GM21723 (cell line): ENCODE data around the gene FGFR3.
"Not testable (repeated sequence)": the region's sequence is repeated elsewhere in the genome, so short reads cannot be mapped to it uniquely, and the experiment has no call there.

Experiments used
- ATAC-seq: cut with Tn5 transposase; IDR thresholded peaks from one replicate; pipeline ENCODE4 v1.9.1; 2021; ENCODE audit warnings: mild to moderate bottlenecking, moderate library complexity; ENCODE audit not compliant: unreplicated experiment

FGFR3 gene

GRCh38 chr4:1815096-1815996 is 22.3 kb downstream of the FGFR3 start:
- no peak for ATAC-seq

DNA sequence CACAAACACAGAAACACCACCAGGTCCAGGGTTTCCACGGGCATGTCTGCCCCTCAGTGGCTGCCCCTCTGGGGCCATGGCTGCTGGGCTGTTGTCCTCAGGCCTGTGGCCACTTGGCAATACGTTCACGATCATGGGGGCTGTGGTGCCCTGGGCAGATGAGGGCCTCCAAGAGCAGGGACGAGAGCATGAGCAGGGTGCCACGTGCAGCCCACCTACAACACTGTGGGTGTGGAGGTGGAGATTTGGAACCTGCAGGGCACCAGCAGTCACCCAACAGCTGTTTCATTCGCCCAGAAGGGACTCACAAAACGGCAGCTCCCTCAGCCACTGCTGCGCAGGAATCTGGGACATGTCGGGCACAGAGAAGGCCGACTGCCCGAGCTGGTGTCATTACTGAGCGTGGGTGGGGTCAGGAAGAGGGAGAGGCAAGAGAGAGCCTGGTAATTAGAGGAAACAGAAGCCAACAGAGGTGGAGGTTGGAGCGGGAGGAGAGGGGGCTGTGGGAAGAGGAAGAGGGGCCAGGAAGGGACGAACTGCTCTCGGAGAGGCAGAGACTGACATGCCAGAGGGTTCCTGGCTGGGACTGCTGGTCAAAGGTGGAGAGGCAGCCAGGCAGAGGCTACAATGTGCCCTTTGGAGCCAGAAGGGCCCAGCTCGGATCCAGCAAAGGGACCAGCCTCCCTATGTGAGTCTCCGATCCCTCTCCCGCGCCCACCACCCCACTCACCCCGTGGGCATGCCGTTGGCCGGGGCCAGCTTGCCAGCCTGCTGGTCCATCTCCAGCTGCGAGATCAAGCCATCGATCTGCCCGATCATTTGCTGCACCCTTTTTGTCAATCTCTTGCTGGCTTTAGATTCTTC is 23.1 kb downstream of the FGFR3 start:
- no peak for ATAC-seq

DNA sequence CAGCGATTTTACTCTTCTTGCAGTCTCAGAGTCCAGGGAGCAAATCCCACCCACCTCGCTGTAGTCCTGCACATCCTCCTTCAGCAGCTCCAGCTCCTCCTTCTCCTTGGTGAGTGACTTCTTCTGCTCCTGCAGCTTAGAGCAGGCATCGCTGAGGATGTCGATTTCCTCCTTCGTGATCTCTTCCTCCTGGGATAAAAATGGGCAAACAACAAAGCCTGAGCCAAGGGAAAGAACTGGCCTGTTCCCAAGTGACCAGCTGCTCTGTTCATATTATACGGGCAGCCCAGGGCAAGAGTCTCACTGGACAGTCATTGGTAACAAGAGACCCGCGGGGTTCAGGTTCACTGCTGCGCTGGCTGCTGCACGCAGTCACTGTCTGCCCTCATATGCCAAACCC is 26.2 kb downstream of the FGFR3 start:
- ATAC-seq: no peak

DNA sequence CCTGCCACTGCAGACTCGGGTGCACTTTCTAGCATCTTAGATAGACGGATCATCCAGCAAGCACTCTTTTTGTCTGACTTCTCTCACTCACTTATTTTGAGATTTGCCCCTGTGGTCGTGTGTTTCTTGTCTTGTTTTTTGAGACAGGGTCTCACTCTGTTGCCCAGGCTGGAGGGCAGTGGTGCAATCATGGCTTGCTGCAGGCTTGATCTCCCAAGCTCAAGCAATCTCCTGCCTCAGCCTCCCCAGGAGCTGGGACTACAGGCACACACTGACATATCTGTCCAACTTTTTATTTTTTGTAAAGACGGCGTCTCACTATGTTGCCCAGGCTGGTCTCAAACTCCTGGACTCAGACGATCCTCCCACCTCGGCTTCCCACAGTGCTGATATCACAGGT is 26.7 kb downstream of the FGFR3 start:
- ATAC-seq: no peak

GRCh38 chr4:1821679-1822567 is 28.8 kb downstream of the FGFR3 start:
- no peak for ATAC-seq

GRCh38 chr4:1822568-1823544 is 29.8 kb downstream of the FGFR3 start:
- no peak for ATAC-seq

- no peak for ATAC-seq
Observed at GRCh38 chr4:1823545-1823932, 30.4 kb downstream of the FGFR3 start.

DNA sequence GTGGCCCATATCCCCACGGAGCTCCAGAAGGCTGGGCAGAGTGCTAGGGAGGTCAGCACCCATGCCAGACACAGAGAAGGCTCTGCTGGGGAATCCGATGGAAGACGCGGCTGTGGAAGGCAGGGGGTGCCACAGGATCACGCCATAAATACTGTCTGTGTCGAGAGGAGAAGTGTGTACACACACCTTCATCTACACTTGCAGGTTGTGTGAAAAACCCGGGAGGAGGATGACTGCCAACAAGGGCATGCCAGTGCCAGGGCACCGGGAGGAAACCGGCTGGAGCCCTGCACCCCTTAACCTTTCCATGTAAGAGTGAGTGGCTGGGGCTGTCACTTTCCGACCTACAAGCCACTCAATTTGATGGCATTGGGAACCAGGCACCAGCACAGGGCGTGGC is 31.7 kb downstream of the FGFR3 start:
- no peak for ATAC-seq

DNA sequence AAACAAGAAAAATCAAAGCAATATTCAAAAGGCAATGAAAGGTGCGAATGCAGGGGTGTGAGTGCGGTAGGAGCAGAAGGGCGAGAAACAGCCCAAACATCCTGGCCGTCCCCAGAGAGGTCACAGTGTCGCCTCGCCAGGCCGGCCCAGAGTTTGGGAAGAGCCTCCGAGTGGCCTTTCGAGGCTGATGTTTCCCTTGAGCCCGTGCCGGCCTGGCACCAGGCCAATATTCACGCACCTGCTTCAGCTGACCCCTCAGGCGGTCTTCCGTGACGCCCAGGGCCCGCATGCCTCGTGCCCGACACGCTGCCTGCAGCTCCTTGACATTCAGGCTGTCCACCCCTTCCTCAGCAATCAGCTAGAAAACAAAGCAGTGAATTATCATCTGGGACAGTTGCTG is 32.2 kb downstream of the FGFR3 start:
- no peak for ATAC-seq

DNA sequence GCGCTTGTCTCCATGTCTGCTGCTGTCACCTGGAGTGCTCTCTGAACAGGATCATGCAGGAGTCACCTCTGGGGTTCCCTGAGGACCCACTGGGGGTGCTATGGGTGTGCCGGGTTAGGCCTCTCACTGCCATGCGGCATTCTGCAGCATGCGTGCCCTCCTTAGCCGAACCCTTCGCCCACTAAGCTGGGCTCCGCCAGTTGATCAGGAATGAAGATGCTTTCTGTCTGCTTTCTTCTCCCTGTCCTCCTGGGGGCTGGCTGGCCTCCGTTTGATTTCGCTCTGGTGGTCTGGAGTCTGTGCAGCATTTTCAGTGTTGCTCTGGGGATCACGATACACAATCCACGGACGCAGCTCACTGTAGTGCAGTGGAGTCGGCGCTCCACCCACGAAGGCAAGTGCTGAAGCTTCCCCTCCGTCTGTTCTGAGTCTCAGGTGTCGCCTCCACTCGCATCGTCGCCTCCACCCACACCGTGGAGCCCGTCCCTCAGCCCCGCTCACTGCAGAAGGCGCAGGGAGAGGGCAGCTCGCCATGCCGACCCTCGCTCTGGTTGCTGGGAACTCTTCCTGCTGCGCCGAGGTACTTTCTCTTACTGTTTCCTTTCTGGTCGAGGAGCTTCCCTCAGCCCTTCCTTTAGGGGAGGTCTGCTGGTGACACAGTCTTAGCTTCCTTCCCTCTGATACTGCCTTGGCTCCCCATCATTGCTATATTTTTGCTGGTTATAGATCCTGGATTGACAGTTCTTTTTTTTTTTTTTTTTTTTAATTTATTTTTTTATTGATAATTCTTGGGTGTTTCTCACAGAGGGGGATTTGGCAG is 33.6 kb downstream of the FGFR3 start:
- ATAC-seq: no peak

DNA sequence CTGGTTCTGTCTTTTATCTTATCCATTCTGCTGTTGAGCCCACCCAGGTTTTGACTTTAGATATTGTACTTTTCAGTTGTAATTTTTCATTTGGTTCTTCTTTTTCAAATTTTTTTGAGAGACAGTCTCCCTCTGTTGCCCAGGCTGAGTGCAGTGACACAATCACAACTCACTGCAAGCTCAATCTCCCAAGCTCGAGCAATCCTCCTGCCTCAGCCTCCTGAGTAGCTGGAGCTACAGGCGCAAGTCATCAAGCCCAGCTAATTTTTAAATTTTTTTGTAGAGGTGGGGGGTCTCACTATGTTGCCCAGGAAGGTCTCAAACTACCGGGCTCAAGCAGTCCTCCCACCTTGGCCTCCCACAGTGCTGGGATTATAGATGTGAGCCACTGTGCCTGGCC is 37.1 kb downstream of the FGFR3 start:
- ATAC-seq: no peak

GRCh38 chr4:1830642-1831228 is 37.6 kb downstream of the FGFR3 start:
- ATAC-seq: no peak

DNA sequence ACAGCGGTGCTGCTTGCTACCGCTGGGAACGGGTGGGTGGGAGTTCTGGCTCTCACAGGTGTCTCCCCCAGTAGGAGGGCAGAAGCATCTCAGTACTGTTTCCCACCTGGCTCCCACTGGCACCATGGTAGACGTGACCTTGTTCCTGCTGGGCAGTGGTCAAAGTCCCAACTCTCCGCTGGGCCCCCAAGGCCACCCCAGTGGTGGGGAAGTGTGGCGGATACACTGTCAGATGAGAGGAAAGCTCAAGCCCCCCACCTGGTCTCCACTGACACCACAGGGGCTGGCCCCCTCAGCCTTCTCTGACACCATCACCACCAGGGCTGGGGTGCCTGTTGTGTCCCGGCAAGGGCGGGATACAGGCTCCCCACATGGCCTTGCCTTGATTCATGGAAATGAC is 38.2 kb downstream of the FGFR3 start:
- no peak for ATAC-seq

DNA sequence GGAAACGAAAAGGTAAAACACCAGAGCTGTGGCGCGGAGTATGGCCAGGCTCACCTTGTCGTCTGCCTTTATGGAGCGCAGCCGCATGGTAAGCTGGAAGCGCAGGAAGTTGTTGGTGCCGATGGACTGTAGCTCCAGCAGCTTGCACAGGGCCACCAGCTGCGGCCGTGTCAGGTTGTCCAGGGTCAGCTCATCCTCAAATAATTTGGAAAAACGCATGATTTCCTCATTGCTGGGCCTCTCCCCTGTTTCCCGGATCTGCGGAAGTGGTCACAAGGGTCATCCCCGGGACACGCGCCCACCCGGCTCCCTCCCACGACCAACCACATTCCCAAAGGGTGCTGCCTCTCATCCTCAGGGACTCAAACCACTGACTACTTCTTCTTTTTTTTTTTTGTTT is 39.6 kb downstream of the FGFR3 start:
- no peak for ATAC-seq

GRCh38 chr4:1833307-1834046 is 40.4 kb downstream of the FGFR3 start:
- ATAC-seq: peak; percentile 18

DNA sequence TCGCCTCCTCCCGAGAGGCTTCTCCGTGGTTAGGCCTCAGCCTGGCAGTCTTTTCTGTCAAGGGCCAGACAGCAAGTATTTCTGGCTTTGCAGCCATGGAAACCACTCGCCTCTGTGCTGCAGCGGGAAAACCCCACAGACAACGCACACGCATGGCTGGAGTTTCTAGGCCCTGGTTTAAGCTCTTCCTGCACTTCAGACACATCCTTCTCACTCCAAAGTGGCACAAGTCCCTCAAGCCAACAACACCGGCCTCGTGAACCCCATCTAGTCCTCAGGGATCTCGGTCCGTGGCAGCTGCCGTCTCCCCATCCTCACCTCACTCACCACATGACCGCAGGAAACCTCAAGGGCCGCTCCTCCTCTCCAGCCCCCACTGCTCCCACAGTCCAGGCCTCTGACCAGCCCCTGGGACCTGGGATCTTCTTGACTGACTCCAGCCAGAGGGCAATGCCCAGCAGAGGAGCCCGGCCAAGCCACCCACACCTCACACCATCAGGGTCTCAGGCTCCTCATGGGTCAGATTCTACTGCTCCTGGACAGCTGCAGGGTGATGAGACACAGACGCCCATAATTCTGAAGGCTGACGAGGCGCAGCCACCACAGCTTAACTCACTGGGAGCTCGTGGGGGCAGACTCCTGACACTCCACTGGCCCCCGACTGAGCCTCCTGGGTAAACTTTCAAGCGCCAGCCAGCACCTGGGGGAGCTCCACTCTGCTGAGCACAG is 41.1 kb downstream of the FGFR3 start:
- peak; percentile 68 for ATAC-seq

GRCh38 chr4:1835836-1836235 is 42.7 kb downstream of the FGFR3 start:
- ATAC-seq: not testable (repeated sequence)
